Breast epithelium (tissue), 4 donors: ENCODE results near the gene PTPRN2. TPM values are rescaled to one million over a fixed set of nuclear protein-coding genes. Genes with fewer than 3 reads are reported as not detected.

ENCODE experiments used
- DNase-seq, 2 donors: peaks; one replicate each; pipeline ENCODE4 v3.0.0-alpha.2; 2019; ENCODE audit warnings: low spot score in 2 of 2
- H3K27ac ChIP-seq, 2 donors: fragments of 200-600 bp; sonication (generic) in 1 of 2; one replicate each; pipeline ENCODE4 v1.5.1; 2016 to 2019; ENCODE audit warnings: mild to moderate bottlenecking in 1 of 2
- H3K27me3 ChIP-seq, 2 donors: fragments of 200-600 bp; sonication (generic) in 1 of 2; one replicate each; pipeline versions ENCODE4 v1.5.1 to v1.6.0; 2017 to 2019; ENCODE audit warnings: control low read depth in 1 of 2, mild to moderate bottlenecking in 1 of 2
- H3K36me3 ChIP-seq: fragments of 200-600 bp; one replicate; pipeline ENCODE4 v1.5.1; 2019
- H3K4me1 ChIP-seq, 2 donors: fragments of 200-600 bp; sonication (generic); one replicate each; pipeline ENCODE4 v1.5.1; 2016 to 2019; ENCODE audit warnings: control low read depth in 1 of 2
- H3K4me3 ChIP-seq, 3 donors: fragments of 200-600 bp; sonication (generic); 1 replicate in 2 of 3; 2 replicates in 1 of 3; pipeline ENCODE4 v1.5.1; 2016 to 2019; ENCODE audit warnings: mild to moderate bottlenecking in 3 of 3, moderate library complexity in 2 of 3
- H3K9me3 ChIP-seq, 2 donors: fragments of 200-600 bp; sonication (generic) in 1 of 2; one replicate each; pipeline ENCODE4 v1.5.1; 2016 to 2019; ENCODE audit warnings: control low read depth in 1 of 2
- POLR2A ChIP-seq: fragments of 450-650 bp; IDR thresholded peaks from one replicate; pipeline ENCODE4 v1.6.1; 2016; ENCODE audit warnings: antibody characterized with exemption, mild to moderate bottlenecking, moderate library complexity
- POLR2AphosphoS5 ChIP-seq, 3 donors: sonication (generic); formaldehyde crosslinking; IDR thresholded peaks; one replicate each; pipeline ENCODE4 v1.6.1; 2017; ENCODE audit warnings: antibody characterized with exemption in 3 of 3
- intact Hi-C: fragments of 100-400 bp; cut with DNase I; formaldehyde crosslinking; loops from one replicate; pipeline ENCODE4 v1.15.1; 2023; ENCODE audit warnings: low total_unique reads
- total RNA-seq, 3 donors: library from RNA; depleted of rRNA; stranded (reverse); fragments of >200 nt; gene quantifications; one replicate each; pipeline ENCODE4 v1.1.0, GENCODE V29; 2016
- TF ChIP-seq, protein P1 (sequence below), 3 donors: fragments of 450-650 bp; IDR thresholded peaks; one replicate each; pipeline ENCODE4 v1.5.1; 2016 to 2017; ENCODE audit warnings: antibody characterized with exemption in 3 of 3, mild to moderate bottlenecking in 3 of 3, moderate library complexity in 3 of 3

PTPRN2 gene
- total RNA-seq, 3 donors from 2014 or later = 1.6 to 2.2 (median 2.2) TPM

DNA sequence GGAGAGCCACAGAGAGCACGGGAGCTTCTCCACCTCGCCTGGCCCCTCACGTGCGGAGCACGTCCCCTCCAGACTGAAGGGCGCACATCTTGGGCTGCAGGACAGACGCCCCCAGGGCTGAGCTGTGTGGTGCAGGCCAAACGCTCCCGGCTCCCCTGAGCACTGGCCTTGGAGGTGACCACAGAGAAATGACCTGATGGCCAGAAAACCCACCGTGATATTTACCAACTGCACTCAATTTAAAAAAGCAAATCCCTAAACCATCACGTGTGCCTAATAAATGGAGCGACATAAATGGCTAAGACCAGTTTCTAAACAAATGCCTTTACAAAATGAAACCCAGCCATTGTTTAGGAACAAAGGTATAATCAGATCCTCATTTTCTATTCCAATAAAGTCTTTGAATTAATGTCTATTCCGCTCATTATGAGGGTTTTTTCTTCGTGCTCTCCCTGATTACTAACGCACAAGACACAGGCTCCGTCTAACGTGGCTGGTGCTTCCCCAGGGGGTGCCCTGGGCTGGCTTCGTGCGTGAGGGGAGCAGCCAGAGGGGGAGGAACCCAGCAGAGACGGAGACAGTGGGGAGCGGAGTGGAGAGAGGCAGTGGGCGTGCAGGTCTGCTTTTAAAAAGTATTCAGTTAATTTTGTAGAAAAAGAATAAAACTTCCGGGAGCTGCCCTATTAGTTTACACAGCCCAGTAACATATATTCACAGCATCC lies 1060.5 kb downstream of the PTPRN2 start:
- peaks cover 0 to 15% of the 10 kb centered on the region in 2 donors for H3K27me3 ChIP-seq
- DNase-seq = peak in 1 of 2 donors; percentile 15
- TF ChIP-seq, protein P1, sequence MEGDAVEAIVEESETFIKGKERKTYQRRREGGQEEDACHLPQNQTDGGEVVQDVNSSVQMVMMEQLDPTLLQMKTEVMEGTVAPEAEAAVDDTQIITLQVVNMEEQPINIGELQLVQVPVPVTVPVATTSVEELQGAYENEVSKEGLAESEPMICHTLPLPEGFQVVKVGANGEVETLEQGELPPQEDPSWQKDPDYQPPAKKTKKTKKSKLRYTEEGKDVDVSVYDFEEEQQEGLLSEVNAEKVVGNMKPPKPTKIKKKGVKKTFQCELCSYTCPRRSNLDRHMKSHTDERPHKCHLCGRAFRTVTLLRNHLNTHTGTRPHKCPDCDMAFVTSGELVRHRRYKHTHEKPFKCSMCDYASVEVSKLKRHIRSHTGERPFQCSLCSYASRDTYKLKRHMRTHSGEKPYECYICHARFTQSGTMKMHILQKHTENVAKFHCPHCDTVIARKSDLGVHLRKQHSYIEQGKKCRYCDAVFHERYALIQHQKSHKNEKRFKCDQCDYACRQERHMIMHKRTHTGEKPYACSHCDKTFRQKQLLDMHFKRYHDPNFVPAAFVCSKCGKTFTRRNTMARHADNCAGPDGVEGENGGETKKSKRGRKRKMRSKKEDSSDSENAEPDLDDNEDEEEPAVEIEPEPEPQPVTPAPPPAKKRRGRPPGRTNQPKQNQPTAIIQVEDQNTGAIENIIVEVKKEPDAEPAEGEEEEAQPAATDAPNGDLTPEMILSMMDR (IDR thresholded peaks at IDR 0.05) = no peak
- TF ChIP-seq POLR2A = no peak
- no peak for TF ChIP-seq POLR2AphosphoS5 (IDR thresholded peaks at IDR 0.05)
- no peak overlapping the region for H3K27ac ChIP-seq
- peaks cover 3 to 26% of the 10 kb centered on the region in 2 donors for H3K9me3 ChIP-seq
- H3K4me3 ChIP-seq = no peak overlapping the region
- H3K36me3 ChIP-seq = no peaks in the 10 kb centered on the region
- intact Hi-C loops = no loop called here
- no peaks in the 10 kb centered on the region for H3K4me1 ChIP-seq

- no peak overlapping the region for H3K27ac ChIP-seq
- H3K36me3 ChIP-seq = no peaks in the 10 kb centered on the region
- no peaks in the 10 kb centered on the region for H3K4me1 ChIP-seq
- DNase-seq = peak; percentile 10 to 39
- intact Hi-C loops = no loop called here
- peaks cover 3 to 18% of the 10 kb centered on the region in 2 donors for H3K9me3 ChIP-seq
- TF ChIP-seq, protein P1 (IDR thresholded peaks at IDR 0.05) = no peak
- TF ChIP-seq POLR2A (no peak), POLR2AphosphoS5 (IDR thresholded peaks at IDR 0.05) (no peak)
- H3K27me3 ChIP-seq = peaks cover 0 to 15% of the 10 kb centered on the region in 2 donors
- no peak overlapping the region for H3K4me3 ChIP-seq
Observed at GRCh38 chr7:157526005-157526912, 1061.4 kb downstream of the PTPRN2 start.

- DNase-seq = peak in 1 of 2 donors; percentile 17
- intact Hi-C loops = no loop called here
- Histone ChIP-seq H3K4me3 (no peak overlapping the region), H3K4me1 (no peaks in the 10 kb centered on the region), H3K36me3 (no peaks in the 10 kb centered on the region), H3K9me3 (peaks cover 0 to 11% of the 10 kb centered on the region in 2 donors), H3K27me3 (peaks cover 0 to 15% of the 10 kb centered on the region in 2 donors), H3K27ac (no peak overlapping the region)
- TF ChIP-seq POLR2A = no peak
- TF ChIP-seq, protein P1 (IDR thresholded peaks at IDR 0.05) = no peak
- TF ChIP-seq POLR2AphosphoS5 (IDR thresholded peaks at IDR 0.05) = no peak
Observed at GRCh38 chr7:157525491-157525915, 1062.1 kb downstream of the PTPRN2 start.

- no peaks in the 10 kb centered on the region for H3K36me3 ChIP-seq
- no peaks in the 10 kb centered on the region for H3K4me1 ChIP-seq
- H3K27me3 ChIP-seq = peaks cover 0 to 15% of the 10 kb centered on the region in 2 donors
- no peak for TF ChIP-seq POLR2AphosphoS5 (IDR thresholded peaks at IDR 0.05)
- intact Hi-C loops = no loop called here
- H3K4me3 ChIP-seq = no peak overlapping the region
- peaks cover 0 to 5% of the 10 kb centered on the region in 2 donors for H3K9me3 ChIP-seq
- no peak overlapping the region for H3K27ac ChIP-seq
- DNase-seq = no peak
Observed at GRCh38 chr7:157524731-157525130, 1062.9 kb downstream of the PTPRN2 start.

DNA sequence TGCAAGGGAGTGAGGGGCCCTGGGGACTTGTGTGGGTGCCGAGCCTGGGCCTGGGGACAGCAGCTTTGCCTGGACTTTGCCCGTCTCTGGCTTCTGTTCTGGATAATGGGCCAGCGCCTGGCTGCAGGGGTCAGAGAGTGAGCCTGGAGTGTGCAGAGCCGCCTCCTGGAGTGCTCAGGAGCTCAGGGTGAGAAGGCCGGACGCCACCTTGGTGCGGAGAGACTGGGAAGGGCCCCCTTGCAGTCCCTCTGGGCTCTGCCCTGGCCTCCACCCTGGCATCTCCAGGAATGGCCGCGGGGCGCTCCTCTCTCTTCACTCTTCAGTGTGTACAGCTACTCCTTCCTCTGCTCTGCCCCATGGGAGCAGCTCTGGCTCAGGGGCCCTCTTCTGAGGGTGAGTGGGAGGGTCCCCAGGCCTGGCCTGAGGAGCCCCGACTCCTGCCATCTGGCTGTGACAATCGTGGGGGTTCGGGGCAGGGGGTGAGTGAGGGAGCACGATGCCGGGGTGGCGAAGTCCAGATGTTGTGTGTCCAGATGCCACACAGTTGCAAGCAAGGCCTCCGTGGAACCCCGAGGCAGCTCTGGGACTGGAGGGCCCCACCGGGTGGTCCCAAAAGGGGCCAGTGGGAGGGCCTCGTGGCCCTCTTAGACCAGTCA lies 1063.7 kb downstream of the PTPRN2 start:
- H3K4me3 ChIP-seq = no peak overlapping the region
- intact Hi-C loops = no loop called here
- peak; percentile 9 to 41 for DNase-seq
- H3K4me1 ChIP-seq = no peaks in the 10 kb centered on the region
- no peaks in the 10 kb centered on the region for H3K36me3 ChIP-seq
- no peak overlapping the region for H3K27ac ChIP-seq
- TF ChIP-seq, protein P1 (IDR thresholded peaks at IDR 0.05) = no peak
- TF ChIP-seq POLR2AphosphoS5 (IDR thresholded peaks at IDR 0.05) (no peak), POLR2A (no peak)
- peaks cover 0 to 5% of the 10 kb centered on the region in 2 donors for H3K9me3 ChIP-seq
- peaks cover 0 to 15% of the 10 kb centered on the region in 2 donors for H3K27me3 ChIP-seq
